22Rv1 (cell line): ENCODE measurements around the gene COL18A1.

ENCODE experiments used
- H3K27ac ChIP-seq: fragments of 450-650 bp; 2 replicates; pipeline ENCODE4 v1.5.1; 2017
- ZFX ChIP-seq: fragments of 450-650 bp; IDR thresholded peaks from 2 replicates; pipeline ENCODE4 v1.6.1; 2017; ENCODE audit warnings: antibody characterized with exemption, borderline replicate concordance
- TF ChIP-seq, protein P1 (sequence below): fragments of 450-650 bp; IDR thresholded peaks from 2 replicates; pipeline ENCODE4 v1.5.1; 2017; ENCODE audit warnings: mild to moderate bottlenecking

The COL18A1 gene

DNA sequence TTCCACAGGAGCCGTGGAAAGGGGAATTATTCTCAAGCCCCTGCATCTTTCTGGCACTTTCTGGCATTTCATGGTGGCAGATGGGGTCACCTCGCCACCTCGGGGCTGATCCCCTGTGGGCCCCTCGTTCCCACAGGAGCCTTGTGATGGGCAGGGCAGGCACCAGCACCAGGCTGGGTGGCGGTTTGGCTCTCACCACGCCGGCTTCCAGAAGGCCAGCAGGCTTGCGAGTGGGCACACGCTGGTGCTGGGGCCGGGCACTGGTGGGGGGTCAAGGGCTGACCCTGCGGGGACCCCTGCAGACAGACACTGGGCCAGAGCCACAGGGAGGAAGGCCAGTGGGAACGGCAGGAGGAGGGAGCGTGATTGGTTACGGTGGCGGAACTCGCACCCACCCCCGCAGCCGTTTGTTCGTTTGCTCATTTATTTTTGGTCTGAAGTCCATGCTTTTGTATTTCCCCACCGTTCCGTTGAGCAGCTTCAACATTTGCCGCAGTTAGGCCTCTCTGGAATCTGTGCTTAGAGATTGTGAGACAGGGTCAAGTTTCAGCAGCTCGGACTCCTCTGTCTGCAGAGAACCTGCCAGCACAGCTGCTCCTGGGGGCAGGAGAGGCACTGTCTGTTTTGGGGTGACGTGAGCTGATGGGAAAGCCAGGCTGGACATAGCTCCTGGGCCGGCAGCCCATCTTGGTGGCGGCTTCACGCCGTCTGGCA, 5.3 kb downstream of the COL18A1 start:
- TF ChIP-seq, protein P1, sequence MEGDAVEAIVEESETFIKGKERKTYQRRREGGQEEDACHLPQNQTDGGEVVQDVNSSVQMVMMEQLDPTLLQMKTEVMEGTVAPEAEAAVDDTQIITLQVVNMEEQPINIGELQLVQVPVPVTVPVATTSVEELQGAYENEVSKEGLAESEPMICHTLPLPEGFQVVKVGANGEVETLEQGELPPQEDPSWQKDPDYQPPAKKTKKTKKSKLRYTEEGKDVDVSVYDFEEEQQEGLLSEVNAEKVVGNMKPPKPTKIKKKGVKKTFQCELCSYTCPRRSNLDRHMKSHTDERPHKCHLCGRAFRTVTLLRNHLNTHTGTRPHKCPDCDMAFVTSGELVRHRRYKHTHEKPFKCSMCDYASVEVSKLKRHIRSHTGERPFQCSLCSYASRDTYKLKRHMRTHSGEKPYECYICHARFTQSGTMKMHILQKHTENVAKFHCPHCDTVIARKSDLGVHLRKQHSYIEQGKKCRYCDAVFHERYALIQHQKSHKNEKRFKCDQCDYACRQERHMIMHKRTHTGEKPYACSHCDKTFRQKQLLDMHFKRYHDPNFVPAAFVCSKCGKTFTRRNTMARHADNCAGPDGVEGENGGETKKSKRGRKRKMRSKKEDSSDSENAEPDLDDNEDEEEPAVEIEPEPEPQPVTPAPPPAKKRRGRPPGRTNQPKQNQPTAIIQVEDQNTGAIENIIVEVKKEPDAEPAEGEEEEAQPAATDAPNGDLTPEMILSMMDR, result no peak
- no peak for TF ChIP-seq ZFX
- H3K27ac ChIP-seq, result no peak overlapping the region

DNA sequence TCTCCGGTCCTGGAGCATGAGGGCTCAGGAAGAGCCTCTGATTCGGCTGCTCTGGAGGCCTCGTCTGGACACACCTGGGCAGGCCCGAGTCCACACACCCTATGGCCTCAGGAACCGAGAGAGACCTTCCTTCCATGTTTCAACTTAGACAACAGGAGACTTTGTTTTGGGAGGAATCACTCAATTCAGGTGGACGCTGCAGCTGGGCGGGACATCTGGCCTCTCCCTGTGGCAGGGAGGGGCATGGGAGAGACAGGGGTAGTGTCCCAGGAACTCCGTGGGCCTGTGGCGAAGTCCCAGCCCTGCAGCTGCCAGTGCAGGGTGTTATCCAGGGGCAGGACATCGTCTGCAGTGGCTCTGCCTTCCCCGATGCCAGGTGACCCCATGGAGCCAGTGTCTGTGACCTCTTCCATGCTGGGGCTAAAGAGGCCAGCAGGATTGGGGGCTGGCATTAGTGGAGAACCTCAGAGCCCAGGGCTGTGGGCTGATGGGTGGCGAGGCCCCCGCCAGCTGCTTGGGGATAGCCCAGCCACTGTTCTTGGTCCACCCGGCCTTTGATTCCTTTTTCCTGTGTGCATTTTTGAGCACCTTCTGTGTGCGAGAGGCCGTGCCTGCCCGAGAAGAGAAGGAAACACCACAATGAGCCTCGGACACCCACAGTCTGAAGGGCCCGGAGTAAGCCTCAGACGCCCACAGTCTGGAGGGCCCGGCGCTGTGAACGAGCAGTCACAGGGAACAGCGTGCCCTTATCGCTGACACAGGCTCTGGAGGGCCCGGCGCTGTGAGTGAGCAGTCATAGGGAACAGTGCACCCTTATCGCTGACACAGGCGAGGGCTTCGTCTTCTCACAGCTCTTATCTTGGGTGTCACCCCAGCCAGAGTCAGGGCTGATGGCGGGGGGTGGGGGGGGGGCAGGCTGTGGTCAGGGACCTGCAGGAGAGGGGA, 6.2 kb downstream of the COL18A1 start:
- TF ChIP-seq ZFX, result no peak
- TF ChIP-seq, protein P1, result no peak
- no peak overlapping the region for H3K27ac ChIP-seq

DNA sequence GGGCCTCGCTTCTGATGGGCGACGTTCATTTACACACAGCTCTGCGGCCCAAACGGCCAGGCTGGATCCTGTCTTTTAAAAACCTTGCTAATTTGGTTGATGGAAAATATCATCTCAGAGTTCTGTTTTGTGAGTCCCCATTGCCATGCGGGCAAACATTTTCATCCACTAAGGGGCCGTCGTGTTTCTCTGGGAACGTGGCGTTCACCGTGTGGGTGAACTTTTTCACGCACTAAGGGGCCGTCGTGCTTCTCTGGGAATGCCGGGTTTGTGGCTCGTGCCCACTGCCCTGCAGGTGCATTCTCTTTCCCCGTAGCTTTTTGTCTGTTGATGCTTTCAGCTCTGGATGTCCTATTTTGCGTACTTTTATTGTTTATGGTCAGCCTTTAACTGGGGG, 6.8 kb downstream of the COL18A1 start:
- H3K27ac ChIP-seq, result no peak overlapping the region
- TF ChIP-seq, protein P1, result no peak
- TF ChIP-seq ZFX, result no peak

DNA sequence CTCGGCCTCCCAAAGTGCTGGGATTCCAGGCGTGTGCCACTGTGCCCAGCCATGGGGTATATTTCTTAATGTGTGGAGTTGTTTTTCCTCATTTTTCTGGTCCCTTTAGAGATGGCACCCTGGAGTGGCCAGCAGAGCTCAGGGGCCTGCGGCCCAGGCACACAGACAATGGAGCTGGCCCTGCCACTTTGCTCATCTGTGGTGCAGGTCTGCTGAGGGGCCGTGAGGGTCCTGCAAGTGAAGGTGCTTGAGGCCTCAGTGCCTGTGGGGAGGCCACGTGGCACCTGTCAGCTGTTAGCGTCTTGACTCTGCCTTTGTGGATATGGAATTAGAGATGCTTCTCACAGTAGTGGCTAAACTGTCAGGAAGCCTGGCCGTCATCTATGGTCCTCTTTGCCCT, 7.5 kb downstream of the COL18A1 start:
- TF ChIP-seq, protein P1, result no peak
- no peak for TF ChIP-seq ZFX
- H3K27ac ChIP-seq, result no peak overlapping the region

DNA sequence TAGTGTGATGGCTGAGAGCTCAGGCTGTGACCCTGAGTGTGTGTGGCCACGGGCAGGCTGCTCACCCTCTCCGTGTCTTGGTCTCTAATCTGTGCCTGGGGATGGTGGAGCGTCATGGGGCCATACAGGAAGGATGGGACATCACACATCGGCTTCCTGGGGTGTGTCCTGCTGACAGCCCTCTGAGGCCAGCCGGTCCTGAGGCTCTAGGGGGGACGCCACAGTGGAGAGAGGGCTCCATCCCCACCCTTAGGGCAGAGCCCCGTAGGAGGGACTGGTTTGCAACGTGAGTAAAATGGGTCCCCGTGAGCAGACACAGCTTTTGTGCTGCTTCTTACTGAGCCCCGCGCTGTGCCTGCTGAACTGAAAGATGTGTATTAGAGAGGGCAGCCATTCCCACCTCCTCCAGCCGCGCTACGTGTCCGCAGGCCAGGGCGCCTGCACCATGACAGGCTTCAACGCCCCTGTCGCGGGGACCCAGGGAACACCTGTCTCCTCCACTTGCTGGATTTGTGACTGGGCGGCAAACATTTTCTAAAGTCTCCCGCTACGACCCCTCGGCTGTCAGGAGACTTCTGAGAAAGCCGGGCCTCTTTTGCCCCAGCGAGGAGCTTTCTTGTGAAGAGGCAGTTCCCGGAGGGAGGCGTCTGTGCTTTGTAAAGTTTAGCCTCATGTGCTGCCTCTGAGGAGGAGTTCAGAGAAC, 8.1 kb downstream of the COL18A1 start:
- TF ChIP-seq, protein P1, result no peak
- no peak for TF ChIP-seq ZFX
- H3K27ac ChIP-seq, result no peak overlapping the region

DNA sequence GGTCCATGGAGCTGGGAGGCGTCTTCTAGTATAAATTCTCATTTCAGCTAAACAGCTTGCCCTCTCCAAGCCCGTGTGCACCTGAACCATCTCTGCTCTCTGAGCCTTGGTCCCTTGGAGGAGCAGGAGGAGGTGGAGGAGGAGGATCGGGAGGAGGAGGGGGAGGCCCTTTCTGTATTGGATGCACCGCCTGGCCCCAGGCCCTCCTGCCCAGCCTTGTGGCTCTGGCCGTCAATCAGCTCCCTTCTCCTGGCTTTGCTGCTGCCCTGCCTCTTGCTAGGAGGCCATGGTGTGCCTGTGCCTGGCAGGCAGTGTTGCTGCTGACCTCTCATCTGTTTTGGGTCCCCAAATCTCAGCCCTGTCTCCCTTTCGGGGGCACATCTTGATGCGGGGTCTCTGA, 9.0 kb downstream of the COL18A1 start:
- H3K27ac ChIP-seq, result no peak overlapping the region
- TF ChIP-seq, protein P1, result no peak
- TF ChIP-seq ZFX, result no peak
